ENCODE data around the gene CLIC4.
"Not testable (repeated sequence)": the region's sequence is repeated elsewhere in the genome, so short reads cannot be mapped to it uniquely, and the experiment has no call there.

The CLIC4 gene

DNA sequence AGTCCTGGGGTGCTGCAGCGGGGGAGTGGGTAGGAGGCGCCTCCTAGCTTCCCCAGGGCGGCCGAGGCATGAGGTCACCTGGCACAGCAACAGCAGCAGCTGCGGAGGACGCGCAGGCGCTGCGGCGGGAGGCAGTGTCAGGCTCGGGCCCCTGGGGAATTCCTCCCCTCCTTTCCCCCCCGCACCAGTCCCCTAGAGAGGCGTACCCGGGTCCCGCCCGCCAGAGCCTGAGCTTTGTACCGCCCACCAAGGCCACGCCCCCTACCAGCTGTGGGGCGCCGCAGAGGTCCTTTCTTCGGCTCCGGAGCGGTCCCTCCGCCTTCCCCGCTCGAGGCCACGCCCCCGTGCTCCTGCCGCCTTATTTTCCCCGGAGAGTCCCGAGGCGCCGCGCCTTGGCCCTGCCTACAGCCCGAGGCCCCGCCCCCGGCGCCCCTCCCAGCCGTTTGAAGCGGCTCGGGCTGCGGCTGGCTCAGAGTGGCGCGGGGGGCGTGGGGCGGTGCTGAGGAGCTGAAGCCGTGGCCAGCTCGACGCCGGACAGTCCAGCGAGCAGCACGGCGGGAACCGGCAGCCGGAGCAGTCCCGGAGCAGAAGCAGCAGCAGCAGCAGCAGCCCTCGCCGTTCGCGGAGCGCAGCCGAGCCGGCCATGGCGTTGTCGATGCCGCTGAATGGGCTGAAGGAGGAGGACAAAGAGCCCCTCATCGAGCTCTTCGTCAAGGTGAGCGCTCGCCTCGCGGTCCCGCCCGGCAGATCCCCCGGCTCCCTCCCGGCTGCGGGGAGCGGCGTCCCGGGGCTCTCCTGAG, at the start of gene CLIC4:
CLIC4 (plus strand) TSS at position 537 of the 800 bp plus-strand sequence; CDS start at position 644, 107 bp downstream.
- DNase-seq, result peak; percentile 100

DNA sequence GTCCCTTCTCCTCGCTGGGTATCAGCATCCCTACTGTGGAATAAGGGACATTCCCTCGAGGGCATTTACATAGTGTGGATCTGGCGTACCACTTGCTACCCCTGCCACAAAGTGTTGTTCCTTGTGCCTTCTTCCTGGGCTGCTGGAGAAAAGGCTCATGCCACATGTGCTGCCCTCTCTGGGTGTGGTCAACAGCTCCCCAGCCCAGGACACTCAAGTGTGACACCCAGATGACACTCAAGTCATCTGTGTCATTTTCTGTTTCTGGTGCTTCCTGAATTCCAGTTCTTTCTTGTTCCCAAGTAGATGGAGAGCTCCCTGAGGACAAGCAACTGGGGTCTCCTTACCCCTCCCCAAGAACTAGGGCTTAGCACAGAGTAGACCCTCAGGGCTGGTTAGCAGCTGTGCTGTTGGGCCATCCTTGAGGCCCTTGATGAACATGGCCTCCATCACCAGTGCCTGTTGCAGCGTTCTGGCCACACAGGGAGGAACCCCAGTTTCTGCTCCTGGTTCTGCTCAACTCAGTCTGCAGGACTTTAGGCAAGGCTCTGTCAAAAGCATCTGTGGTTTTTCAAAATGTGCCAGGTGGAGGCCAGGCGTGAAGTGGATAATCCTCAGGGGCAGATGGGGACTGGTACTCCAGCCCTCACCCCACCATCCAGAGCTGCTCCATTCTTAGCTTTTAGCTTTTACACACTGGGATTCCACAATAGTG, 49.0 kb upstream of the CLIC4 start:
- no peak for DNase-seq

DNA sequence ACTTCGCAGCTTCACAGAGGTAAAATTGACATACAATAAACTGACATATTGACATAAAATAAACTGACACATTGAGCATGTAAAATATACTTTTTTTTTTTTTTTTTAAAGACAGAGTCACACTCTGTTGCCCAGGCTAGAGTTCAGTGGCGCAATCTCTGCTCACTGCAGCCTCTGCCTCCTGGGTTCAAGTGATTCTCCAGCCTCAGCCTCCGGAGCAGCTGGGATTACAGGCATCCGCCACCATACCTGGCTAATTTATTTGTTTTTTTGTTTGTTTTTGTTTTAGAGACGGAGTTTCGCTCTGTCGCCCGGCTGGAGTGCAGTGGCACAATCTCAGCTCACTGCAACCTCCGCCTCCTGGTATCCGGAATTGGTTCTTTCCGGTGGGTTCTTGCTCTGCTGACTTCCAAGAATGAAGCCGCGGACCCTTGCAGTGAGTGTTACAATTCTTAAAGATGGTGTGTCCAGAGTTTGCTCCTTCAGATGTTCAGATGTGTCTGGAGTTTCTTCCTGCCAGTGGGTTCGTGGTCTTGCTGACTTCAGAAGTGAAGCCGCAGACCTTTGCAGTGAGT, 48.4 kb upstream of the CLIC4 start:
- no peak for DNase-seq

DNA sequence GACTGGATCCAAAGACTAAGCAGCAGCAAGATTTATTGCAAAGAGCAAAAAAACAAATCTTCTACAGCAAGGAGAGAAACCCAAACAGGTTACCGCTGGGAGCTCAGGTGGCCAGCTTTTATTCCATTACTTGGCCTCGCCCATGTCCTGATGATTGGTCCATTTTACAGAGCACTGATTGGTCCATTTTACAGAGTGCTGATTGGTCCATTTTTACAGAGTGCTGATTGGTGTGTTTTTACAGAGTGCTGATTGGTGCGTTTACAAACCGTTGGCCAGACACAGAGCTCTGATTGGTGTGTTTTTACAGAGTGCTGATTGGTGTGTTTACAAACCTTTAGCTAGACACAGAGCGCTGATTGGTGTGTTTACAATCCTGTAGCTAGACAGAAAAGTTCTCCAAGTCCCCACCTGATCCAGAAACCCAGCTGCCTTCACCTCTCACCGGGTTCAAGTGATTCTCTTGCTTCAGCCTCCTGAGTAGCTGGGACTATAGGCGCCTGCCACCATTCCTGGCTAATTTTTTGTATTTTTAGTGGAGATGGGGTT, 47.7 kb upstream of the CLIC4 start:
- DNase-seq, result not testable (repeated sequence)

DNA sequence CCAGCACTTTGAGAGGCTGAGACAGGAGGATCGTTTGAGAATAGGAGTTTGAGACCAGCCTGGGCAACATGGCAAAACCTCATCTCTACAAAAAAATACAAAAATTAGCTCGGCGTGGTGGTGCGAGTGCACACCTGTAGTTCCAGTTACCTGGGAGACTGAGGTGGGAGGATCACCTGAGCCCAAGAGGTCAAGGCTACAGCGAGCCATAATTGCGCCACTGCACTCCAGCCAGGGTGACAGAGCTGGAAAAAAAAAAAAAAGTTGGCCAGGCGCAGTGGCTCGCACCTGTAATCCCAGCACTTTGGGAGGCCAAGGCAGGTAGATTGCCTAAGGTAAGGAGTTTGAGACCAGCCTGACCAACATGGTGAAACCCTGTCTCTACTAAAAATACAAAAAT, 46.9 kb upstream of the CLIC4 start:
- not testable (repeated sequence) for DNase-seq

DNA sequence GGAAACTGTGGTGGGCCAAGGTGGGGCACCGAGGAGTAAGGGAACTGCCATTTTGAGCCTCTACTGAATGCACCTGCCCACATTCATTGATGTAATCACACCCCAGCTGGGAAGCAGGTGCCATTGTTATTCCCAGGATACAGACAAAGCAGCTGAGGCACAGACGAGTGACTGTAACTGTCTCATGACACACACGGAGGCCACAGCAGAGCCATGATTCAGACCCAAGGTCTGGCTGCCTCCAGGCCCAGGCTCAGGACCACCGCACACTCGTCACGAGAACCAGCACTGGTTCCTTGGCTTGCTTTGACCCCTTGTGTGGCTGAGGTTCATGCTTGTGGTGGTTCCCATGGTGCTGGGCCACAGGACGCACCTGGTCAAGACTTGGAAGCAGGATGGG, 45.6 kb upstream of the CLIC4 start:
- DNase-seq, result no peak

DNA sequence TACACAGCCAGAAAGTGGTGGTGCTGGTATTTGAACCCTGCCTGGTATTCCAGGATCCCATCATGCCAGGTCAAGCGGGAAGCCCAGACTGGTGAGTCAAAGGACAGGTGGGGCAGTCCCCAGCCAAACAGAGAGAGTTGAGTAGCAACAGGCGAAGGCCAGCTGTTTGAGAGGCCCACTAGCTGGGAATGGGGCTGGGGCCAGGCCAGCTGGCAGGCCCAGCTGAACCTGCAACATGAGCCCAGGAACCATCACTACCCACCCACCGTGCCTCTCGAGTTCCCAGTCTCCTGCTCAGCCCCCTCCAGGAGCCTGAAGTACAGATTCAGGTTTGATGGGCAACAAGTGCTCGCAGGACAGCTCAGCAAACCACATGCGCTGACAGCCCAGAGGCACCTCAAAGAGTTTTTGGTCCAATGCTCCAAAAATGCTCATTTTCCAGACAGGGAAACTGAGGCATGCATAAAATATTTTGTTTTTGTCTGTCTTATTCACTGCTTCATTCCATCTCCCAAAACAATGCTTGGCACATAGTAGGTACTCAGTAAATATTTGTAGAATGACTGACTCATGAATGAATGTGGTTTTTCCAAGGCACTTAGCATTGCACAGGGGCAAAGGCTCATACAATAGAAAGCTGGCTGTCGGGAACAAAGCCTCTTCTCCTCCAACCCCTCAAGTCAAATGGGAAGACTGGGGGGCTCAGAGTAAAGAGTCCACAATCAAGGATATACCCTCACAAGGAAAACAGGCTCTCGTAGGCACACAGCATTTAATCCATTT, 42.5 kb upstream of the CLIC4 start:
- DNase-seq, result no peak

DNA sequence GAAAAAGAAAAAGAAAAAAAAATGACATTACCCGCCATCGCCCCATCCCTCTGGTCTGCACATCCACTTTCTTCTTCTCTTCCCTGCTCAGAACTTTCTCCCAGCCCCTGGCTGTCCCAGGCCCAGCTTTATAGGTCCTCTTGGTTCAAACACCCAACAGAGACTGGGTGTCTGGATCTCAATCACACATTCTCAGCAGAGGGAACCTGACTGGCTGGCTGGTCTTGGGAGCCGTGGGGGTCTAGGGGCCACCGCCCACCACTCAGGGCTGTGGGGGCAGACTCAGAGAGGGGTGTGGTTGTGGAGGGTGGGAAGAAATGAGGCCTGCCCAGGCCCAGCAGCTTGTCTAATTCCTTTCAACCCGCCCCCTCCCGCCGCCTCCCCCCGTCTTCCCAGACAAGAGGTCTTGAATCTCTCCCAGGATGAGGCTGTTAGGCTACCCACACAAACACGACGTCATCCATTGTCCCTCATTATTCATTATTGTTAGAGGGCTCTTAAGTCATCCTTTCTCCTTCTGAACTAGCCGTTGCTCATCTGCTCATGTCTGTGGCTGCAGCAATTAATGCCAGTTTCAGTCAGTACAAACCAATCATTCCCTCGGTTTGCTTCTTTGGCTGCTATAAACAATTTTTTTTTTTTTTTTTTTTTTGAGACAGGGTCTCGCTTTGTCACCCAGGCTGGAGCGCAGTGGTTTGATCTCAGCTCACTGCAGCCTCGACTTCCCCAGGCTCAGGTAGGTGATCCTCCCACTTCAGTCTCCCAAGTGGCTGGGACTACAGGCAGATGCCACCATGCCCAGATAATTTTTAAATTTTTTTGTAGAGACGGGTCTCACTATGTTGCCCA, 40.6 kb upstream of the CLIC4 start:
- no peak for DNase-seq

DNA sequence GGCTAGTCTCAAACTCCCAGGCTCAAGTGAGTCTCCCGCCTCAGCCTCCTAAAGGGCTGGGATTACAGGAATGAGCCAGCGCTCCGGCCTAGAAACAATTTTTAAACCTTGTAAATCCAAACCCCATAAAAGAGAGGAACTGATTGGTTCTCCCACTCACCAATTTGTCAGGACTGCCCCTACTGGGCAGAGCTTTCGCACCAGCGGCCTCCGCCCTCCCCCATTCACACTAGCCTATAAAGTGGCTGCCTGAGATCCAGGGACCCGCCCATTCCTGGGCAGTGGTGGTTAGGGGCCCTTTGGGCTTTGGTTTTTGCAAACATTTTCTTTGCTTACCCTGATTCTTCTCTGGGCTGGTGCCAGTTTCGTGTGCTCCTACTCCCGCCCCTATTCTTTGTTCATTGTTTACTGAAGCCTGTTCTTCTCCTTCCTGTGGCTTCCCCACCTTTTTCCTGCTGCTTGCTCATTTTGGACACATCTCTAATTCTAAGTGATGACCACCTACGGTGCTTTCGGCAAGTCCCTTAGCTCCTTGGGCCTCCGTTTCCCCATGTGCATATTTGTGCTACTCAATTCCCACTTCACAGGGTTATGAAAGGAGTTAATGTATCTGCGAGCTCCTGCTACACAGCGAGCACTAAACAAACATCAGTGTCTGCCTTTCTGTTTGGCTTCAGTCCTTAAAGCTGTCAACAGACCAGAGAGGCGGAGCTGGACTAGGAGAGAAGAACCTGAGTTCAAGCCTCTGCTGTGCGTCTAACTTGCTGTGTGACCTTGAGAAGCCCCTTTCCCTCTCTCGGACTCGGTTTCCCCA, 39.8 kb upstream of the CLIC4 start:
- peak; percentile 52 to 63 for DNase-seq

DNA sequence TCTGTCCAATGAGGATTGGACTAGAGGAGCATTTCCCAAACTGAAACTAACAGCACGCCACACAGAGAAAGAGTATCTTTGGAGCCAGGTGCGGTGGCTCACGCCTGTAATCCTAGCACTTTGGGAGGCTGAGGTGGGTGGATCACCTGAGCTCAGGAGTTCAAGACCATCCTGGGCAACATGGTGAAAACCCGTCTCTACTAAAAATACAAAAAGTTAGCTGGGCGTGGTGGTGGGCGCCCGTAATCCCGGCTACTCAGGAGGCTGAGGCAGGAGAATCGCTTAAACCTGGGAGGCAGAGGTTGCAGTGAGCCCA, 39.2 kb upstream of the CLIC4 start:
- DNase-seq, result not testable (repeated sequence)

DNA sequence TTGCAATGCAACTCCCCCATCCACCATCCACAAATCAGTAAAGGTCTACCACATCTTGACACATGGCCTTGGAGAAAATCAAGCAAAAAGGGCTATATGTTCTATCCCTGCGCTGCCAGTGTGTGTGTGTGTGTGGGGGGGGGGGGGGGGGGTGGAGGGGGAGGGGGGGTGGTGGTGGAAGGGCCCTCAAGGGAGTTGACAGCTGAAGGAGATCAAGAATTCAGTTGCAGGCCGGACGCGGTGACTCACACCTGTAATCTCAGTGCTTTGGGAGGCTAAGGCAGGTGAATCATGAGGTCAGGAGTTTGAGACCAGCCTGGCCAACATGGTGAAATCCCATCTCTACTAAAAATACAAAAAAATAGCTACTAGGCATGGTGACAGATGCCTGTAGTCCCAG, 37.6 kb upstream of the CLIC4 start:
- DNase-seq, result no peak

DNA sequence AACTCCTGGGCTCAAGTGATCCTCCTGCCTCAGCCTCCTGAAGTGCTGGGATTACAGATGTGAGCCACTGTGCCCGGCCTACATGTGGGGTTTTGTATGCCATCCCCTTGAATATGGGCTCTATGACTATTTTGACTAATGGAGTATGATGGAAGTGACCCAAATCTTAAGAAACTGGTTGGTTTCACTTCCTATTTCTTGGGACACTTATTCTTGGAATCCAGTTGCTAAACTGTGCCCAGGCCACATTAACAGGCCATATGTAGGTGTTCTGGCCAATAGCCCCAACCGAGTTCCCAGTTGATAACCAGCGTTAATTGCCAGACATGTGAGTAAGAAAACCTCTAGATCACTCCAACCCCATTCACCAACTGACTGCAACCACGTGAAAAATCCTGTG, 36.3 kb upstream of the CLIC4 start:
- DNase-seq, result peak; percentile 18 to 48

DNA sequence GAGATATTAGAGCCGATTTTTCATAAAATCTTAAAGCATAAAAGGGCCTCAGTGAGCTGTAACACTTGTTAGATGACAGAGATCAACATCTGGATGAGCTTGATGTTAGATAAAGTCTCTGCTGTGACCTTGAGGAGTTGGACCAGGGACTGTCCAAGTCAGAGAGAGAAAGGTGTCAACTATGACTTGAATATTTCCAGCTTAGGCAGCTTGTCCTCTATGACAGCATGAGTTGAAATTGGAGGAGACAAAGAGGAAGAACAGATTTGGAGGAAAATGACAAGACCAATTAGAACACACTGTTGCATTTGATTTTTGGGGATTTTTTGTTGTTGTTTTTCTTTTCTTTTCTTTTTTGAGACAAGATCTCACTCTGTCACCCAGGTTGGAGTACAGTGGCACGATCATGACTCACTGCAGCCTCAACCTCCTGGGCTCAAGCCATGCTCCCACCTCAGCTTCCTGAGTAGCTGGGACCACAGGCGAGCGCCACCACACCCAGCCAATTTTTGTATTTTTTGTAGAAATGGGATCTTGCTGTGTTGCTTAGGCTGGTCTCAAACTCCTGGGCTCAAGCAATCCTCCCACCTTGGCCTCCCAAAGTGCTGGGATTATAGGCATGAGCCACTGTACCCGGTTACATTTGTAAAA, 35.3 kb upstream of the CLIC4 start:
- peak in 1 of 2 donors; percentile 27 for DNase-seq

DNA sequence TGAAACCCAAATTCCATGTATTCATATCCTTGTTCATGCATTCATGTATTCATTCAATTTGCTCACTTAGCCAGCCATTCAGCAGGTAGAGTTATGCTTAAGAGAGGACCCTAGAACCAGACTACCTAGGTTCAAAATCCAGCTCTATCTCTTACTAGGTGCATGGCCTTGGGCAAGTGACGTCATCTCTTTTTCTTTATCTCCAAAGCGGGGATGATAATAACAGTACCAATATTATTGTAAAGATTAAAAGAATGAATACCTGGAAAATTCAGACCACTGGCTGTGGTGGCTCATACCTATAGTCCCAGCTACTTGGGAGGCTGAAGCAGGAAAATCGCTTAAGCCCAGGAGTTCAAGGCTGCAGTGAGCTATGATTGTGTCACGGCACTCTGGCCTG, 33.9 kb upstream of the CLIC4 start:
- DNase-seq, result no peak

DNA sequence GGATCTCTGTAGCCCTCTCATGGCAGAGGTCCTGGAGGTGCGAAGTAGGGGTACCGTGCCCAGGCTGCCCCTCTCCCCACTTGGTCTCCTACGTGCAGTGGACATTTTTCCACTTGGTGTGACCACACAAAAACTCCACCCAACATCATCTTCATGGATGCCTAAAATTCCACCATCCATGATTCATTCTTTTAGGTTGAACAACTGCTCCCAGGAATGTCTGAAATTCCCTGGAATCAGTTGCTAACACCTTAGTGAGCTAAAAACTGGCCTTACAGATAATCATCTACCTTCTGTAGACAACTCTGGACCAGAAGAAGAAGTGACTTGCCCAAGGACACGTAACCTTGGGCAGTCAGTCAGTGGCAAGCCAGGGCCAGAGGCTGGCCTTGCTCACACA, 32.1 kb upstream of the CLIC4 start:
- no peak for DNase-seq

DNA sequence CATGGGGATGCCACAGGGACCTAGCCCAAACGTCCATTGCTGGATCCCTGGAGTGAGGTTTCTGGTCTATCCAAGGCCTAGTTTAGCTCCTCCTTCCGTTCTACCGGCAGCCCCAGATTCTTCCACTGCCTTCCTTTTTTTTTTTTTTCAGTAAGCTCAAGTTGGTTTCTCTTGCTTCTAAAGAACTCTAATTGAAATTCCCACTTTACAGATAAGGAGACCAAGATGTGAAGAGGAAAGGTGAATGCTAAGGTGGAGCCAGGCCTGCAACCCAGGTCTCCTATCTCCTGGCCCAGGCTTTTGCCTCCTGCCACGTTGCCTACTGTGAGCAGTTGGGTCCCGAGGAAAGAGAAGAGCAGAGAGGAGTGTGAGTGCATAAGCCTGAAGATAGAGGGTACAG, 31.5 kb upstream of the CLIC4 start:
- no peak for DNase-seq

DNA sequence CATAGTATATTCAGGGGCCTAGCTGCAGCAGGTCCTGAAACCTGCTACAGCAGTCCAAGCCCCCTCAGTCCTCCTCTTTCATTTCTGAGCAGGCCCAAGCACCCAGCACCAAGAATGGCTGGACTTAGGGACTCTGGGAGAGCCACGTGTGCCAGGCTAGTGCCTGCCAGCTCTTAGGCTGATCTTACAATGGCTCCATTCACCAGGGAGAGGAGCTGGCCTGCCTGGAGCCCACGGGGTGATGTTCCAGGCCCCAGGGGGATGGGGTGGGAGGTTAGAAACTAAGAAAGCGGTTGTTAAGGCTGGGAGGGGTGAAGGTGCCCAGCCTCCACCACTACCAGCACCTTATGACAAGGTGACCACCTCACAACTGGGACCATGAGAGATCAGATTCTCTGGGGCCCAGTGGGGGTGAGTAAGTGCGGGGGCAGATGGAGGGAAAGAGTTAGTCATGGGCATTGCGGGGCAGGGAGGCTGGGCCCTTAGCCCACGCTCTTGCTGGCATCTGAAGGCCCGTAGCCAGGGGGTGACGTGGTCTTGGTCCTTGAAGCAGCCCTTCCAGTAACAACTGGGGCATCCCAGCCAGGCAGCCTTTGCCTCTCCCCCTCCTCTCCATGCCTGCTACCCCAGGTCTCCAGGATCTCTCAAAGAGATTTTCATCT, 30.3 kb upstream of the CLIC4 start:
- no peak for DNase-seq

DNA sequence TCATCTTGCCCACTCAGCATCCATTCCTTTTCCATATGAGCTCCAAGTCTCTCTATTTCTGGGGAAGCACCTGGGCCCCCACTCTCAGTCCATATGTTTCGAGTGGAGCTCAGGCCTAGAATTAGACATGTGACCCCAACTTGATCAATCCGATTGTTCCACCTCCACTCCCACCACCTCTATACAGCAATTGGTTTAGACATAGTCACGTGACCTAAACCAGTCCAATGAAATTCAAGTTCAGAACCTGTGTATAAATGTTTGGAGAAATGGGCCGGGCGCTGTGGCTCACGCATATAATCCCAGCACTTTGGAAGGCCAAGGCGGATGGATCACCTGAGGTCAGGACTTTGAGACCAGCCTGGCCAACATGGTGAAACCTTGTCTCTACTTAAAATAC, 29.6 kb upstream of the CLIC4 start:
- no peak for DNase-seq

DNA sequence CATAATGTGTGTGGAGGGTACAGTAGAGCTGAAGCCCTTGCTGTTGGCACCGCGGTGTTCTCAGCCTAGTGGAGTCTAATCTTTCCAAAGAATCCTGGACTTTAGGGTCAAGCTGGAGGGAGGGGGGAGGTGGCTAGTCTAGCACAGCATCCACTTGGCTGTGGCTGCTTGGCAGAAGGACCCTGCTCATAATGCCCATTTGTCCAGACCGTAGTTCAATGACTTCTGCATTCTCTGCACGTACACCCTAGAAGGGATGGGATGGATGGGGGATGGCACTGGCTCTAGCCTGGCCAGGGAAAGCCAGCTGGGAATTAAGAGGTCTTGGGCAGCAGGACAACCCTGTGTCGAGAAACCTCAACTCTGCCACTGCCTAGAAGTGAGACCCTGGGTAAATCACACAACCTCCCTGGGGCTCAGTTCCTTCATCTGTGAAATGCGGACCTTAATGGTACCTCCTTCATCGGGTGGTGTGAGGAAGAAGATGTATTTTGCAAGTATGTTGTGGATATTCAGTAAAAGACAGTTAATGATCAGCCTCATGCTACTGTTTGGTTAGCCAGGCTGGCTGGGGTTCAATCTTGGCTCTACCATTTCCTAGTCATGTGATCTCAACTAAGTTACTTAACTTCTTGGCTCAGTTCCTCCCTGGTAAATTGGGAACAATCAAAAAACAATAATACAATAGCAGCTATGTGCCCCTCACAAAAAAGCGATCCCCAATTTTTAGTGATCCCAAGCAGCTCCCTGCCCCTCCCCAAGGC, 27.2 kb upstream of the CLIC4 start:
- DNase-seq, result no peak

Measured in CD4-positive, alpha-beta T cell treated with Interferon alpha-2 for 1 hour (primary cell).